ENCODE data around the gene STXBP5L.

The STXBP5L gene

GRCh38 chr3:121467085-121467484 is 559.1 kb downstream of the STXBP5L start:
- ChIA-PET CTCF (interaction anchor here (0.6 kb wide), 1 partner anchor 12 kb away, joined by 8 read pairs; no protein-coding TSS in a partner anchor), POLR2A (ENCODE audit: low non-redundant PET) (no interaction called here)
- H3K27ac ChIP-seq, result no peak overlapping the region
- DNase-seq (ENCODE audit: low spot score), result no peak
- no peak for TF ChIP-seq CTCF (conservative IDR thresholded peaks at IDR 0.05; ENCODE audit: low read depth)

GRCh38 chr3:121473001-121473400 is 565.0 kb downstream of the STXBP5L start:
- H3K27ac ChIP-seq, result no peak overlapping the region
- TF ChIP-seq CTCF (conservative IDR thresholded peaks at IDR 0.05; ENCODE audit: low read depth), result no peak
- no peak for DNase-seq (ENCODE audit: low spot score)
- ChIA-PET POLR2A (ENCODE audit: low non-redundant PET) (no interaction called here), CTCF (no interaction called here)
